Activated CD4-positive, alpha-beta T cell treated with anti-CD3 and anti-CD28 coated beads, Interleukin-10, Interleukin-2, amounts not matched to agents 100 ng/mL and 50 ng/mL, durations not matched to agents 16 hours and 8 hours (primary cell): Measurements from ENCODE around the gene OR1J2.

Experiments
- DNase-seq: peaks from one replicate; pipeline ENCODE4 v3.0.0-alpha.2; 2020

OR1J2 gene

DNA sequence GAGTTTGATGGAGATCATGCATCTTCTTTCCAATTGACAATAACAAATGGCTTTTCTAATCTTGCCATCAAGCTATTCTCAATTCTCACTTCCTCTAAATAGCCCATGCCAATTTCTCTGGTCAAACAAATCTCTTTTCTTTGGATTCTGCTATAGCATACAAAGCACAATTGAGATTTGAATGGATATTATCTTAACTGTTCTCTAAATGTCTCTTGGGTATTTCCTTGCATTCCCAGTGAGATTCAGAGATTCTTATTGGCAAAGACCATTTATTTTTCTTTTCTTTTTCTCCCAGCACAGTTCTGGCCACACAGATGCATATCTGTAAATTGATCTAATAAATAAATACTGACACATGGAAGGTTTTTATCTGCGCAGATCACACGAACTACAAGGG, 42.2 kb downstream of the OR1J2 start, which contains the start of gene OR1N2:
TSS of gene OR1N2 (plus strand) at position 301 of the 400 bp plus-strand sequence. CDS start 100 bp downstream, outside the sequence.
- no peak for DNase-seq
